ENCODE measurements around the gene INPP4A.

DNA sequence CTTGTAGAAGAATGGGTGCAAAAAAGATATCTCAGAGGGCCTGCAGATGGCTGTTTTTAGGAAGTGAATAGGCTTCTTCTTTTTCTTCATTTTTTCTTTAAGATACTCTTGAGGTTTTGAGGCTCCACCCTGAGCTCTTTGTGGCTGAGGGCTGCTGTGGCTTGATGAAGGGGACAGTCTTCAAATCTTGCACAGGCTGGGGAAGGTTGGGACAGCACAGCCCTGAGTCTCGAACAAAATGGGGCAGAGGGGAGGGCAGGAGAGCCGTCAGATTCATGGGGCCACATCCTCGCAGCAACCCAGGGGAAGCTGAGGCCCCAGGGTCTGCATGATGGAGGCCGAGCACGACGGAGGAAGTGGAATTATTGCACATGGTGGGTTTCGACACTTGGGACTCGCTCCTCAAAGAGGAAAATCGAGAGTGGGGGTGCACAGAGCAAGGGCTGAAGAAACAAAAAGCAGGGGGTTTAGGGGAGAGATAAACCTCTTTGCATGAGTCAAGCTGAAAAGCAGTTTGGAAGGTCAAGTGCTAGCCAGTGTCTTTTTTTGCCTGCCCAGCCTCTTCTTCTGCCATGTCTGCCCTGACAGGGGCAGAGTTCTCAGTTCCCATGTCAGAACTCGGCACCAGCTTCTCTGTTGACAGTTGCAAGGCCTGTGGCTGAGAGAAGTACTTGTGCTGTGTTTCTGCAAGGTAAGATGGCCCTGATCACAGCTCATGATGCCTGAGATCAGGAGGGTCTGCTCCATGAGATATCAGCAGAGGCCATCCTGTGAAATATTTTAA lies 19.5 kb downstream of the INPP4A start:
- no peak for TF ChIP-seq FOXP2 (optimal IDR thresholded peaks at IDR 0.05; ENCODE audit: control extremely low read depth, extremely low read length, insufficient read depth)
- TF ChIP-seq EZH2 (IDR thresholded peaks at IDR 0.05), result no peak
- TF ChIP-seq POLR2AphosphoS5 (IDR thresholded peaks at IDR 0.05; ENCODE audit: borderline replicate concordance, low read depth, low read length), result no peak
